PC-3 (cell line): ENCODE results near the gene FOXD3. TPM values are rescaled to one million over a fixed set of nuclear protein-coding genes. Genes with fewer than 3 reads are reported as not detected.

Experiments
- ATAC-seq: fragments of 200-7000 bp; cut with Tn5 transposase; 2 replicates; pipeline ENCODE4 v1.9.1; 2020; ENCODE audit warnings: mild to moderate bottlenecking, moderate library complexity
- BruUV-seq: library from RNA; stranded (reverse); fragments of 400-500 nt; replicated peaks from 2 replicates; lab custom pipeline; 2021; lab: Mats Ljungman, UMichigan
- CTCF ChIA-PET: fragments of 300-600 bp; sonication (Branson Sonifier 250); formaldehyde crosslinking; loops from one replicate; lab custom pipeline; 2022; ENCODE audit warnings: antibody characterized with exemption; lab: Charles Lee
- POLR2A ChIA-PET: fragments of 300-600 bp; sonication (Branson Sonifier 250); formaldehyde crosslinking; loops from one replicate; lab custom pipeline; 2022; ENCODE audit warnings: antibody characterized with exemption; ENCODE audit not compliant: unreplicated experiment; lab: Charles Lee
- DNase-seq: peaks from one replicate; pipeline ENCODE4 v3.0.0-alpha.2; 2015
- H2AFZ ChIP-seq: fragments of 300-600 bp; sonication (generic); 2 replicates; pipeline ENCODE4 v1.6.0; 2016; ENCODE audit warnings: antibody characterized with exemption, low read length
- H3F3A ChIP-seq: fragments of 300-600 bp; sonication (generic); one replicate; pipeline ENCODE4 v1.6.0; 2017; ENCODE audit warnings: antibody characterized with exemption, low read length, control low read depth, mild to moderate bottlenecking; ENCODE audit not compliant: unreplicated experiment
- H3K27ac ChIP-seq: fragments of 300-600 bp; sonication (generic); 2 replicates; pipeline ENCODE4 v1.5.1; 2016; ENCODE audit warnings: mild to moderate bottlenecking, low read length
- H3K27me3 ChIP-seq: fragments of 300-600 bp; sonication (generic); 2 replicates; pipeline ENCODE4 v1.6.1; 2016; ENCODE audit warnings: low read length, mixed read lengths
- H3K36me3 ChIP-seq: fragments of 300-600 bp; sonication (generic); 2 replicates; pipeline ENCODE4 v1.6.1; 2016; ENCODE audit warnings: low read depth, mixed run types, low read length, mixed read lengths
- H3K4me1 ChIP-seq: fragments of 300-600 bp; sonication (generic); 2 replicates; pipeline ENCODE4 v1.5.1; 2016; ENCODE audit warnings: low read length; ENCODE audit not compliant: insufficient read depth
- H3K4me2 ChIP-seq: fragments of 300-600 bp; sonication (generic); 2 replicates; pipeline ENCODE4 v1.6.0; 2016; ENCODE audit warnings: low read length
- H3K4me3 ChIP-seq: fragments of 300-600 bp; sonication (generic); 2 replicates; pipeline ENCODE4 v1.5.1; 2016; ENCODE audit warnings: mild to moderate bottlenecking, low read length, mixed read lengths
- H3K79me2 ChIP-seq: fragments of 300-600 bp; sonication (generic); 2 replicates; pipeline ENCODE4 v1.6.1; 2017; ENCODE audit warnings: low read length, mixed read lengths
- H3K9ac ChIP-seq: fragments of 300-600 bp; sonication (generic); 2 replicates; pipeline ENCODE4 v1.6.0; 2016; ENCODE audit warnings: mild to moderate bottlenecking, low read length
- H3K9me2 ChIP-seq: fragments of 300-600 bp; sonication (generic); replicated peaks from 2 replicates; pipeline ENCODE4 v1.6.1; 2016; ENCODE audit warnings: mixed run types, low read length, mixed read lengths
- H3K9me3 ChIP-seq: fragments of 300-600 bp; sonication (generic); 2 replicates; pipeline ENCODE4 v1.6.1; 2016; ENCODE audit warnings: low read length, mixed read lengths
- H4K20me1 ChIP-seq: fragments of 300-600 bp; sonication (generic); 2 replicates; pipeline ENCODE4 v1.6.1; 2016; ENCODE audit warnings: low read length, mixed read lengths
- CTCF ChIP-seq: fragments of 300-600 bp; sonication (generic); conservative IDR thresholded peaks from 2 replicates; pipeline ENCODE4 v1.5.1; 2017; ENCODE audit warnings: antibody characterized with exemption, low read depth, mild to moderate bottlenecking, low read length
- EZH2 ChIP-seq: fragments of 300-600 bp; sonication (generic); IDR thresholded peaks from one replicate; pipeline ENCODE4 v1.6.1; 2017; ENCODE audit warnings: antibody characterized with exemption, mild to moderate bottlenecking, low read length; ENCODE audit not compliant: unreplicated experiment
- EZH2phosphoT487 ChIP-seq: fragments of 300-600 bp; sonication (generic); IDR thresholded peaks from 2 replicates; pipeline ENCODE4 v1.6.1; 2018; ENCODE audit warnings: mild to moderate bottlenecking, antibody characterized with exemption, low read length, borderline replicate concordance
- intact Hi-C: fragments of 100-400 bp; cut with micrococcal nuclease; formaldehyde crosslinking; loops from 2 replicates; pipeline ENCODE4 v1.9.0; 2023
- total RNA-seq: library from RNA; depleted of rRNA; stranded (reverse); fragments of >200 nt; gene quantifications from 2 replicates; pipeline ENCODE4 v1.2.3, GENCODE V29; 2014

Gene FOXD3
- total RNA-seq, 1 experiment from 2014 or later, result not detected

DNA sequence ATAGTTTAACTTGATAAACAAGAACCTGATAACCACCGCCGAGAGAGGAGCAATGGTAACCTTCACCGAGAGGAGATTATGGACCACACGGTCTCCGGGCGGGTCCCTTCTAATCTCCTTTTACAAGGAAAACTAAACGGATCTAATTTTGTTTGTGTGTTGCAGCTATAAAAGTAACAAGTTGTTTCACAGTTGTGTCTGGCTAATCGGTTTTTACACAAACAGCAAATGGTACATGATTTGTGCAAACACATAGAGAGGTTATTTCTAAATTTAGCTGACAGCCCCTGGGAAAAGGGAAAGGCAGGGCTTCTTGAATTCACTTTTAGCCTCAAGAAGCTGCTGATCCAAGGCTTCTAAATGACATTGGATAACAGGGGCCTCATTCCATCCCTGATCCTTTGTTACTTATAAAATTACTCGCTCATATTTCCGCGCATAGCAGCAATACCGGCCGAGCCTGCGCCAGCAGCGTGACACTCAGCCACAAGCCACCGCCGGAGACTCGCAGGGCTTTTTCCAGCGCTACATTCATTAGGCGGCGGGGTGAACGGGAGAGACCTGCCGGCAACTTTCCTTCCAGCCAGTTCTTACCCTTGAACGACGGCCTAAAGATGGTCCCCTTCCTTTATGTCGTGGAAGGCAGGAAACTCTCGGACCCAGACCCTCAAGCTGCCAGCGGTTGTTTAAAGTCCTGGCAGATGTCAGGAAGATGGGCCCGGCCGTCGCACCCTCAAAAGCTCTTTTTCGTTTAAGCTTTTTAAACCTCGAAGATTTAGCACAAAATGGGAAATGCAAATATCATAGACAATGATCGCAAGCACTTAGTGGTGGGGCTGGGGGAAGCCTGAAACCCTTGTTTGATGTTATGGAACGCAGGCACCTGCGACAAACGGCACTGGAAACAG lies 4.4 kb downstream of the FOXD3 start:
- no TSS peak for BruUV-seq
- H3K27me3 ChIP-seq, result no peaks in the 10 kb centered on the region
- intact Hi-C loops, result loop anchor here (1.0 to 2.0 kb wide), 4 partner anchors 40 to 208 kb away; partner anchors contain the start of gene ALG6

GRCh38 chr1:63327417-63328054 lies 5.2 kb downstream of the FOXD3 start:
- H3K4me2 ChIP-seq, result peak overlapping the region; percentile 82
- DNase-seq, result peak; percentile 79
- H3K27me3 ChIP-seq, result 0 out of 2 replicates have a peak, but pooled peaks cover 2% of the 10 kb centered on the region
- H3K79me2 ChIP-seq, result no peaks in the 10 kb centered on the region
- H3K9me2 ChIP-seq, result no peaks in the 10 kb centered on the region
- H3K4me3 ChIP-seq, result peak overlapping the region; percentile 54; the same call in 1 of the 2 replicates
- peak; percentile 87 for TF ChIP-seq CTCF
- TF ChIP-seq EZH2phosphoT487, result no peak
- no peak for TF ChIP-seq EZH2
- H2AFZ ChIP-seq, result peak overlapping the region; percentile 90
- no peaks in the 10 kb centered on the region for H3K36me3 ChIP-seq
- H4K20me1 ChIP-seq, result no peaks in the 10 kb centered on the region
- no peak overlapping the region for H3K9ac ChIP-seq
- ATAC-seq, result peak; percentile 93
- no peaks in the 10 kb centered on the region for H3K9me3 ChIP-seq
- no peaks in the 10 kb centered on the region for H3K4me1 ChIP-seq
- BruUV-seq, result no TSS peak
- POLR2A ChIA-PET, result no interaction called here
- H3F3A ChIP-seq, result no peaks in the 10 kb centered on the region
- intact Hi-C loops, result loop anchor here (1.0 to 2.0 kb wide), 4 partner anchors 39 to 207 kb away; partner anchors contain the start of gene ALG6
- CTCF ChIA-PET, result interaction anchor here (0.6 kb wide), 1 partner anchor 467 kb away, joined by 3 read pairs; no protein-coding TSS in a partner anchor
- no peak overlapping the region for H3K27ac ChIP-seq

More for the DNA sequence above, 4.4 kb downstream of the FOXD3 start:
- Histone ChIP-seq H3K36me3 (no peaks in the 10 kb centered on the region), H3K27ac (no peak overlapping the region), H3K79me2 (no peaks in the 10 kb centered on the region), H3K4me3 (peak overlapping the region; percentile 54; the same call in 1 of the 2 replicates), H3K4me1 (no peaks in the 10 kb centered on the region), H3K9me3 (no peaks in the 10 kb centered on the region), H3K9ac (no peak overlapping the region), H4K20me1 (no peaks in the 10 kb centered on the region), H3K4me2 (peak overlapping the region; percentile 82), H3F3A (no peaks in the 10 kb centered on the region), H3K9me2 (no peaks in the 10 kb centered on the region), H2AFZ (peak overlapping the region; percentile 90)
- CTCF ChIA-PET, result no interaction called here
- TF ChIP-seq EZH2phosphoT487, result no peak
- no peak for TF ChIP-seq EZH2
- TF ChIP-seq CTCF, result no peak
- no peak for DNase-seq
- ATAC-seq, result no peak
- POLR2A ChIA-PET, result no interaction called here
